HepG2 (cell line): Measurements from ENCODE around the gene SSMEM1. TPM values are rescaled to one million over a fixed set of nuclear protein-coding genes. Genes with fewer than 3 reads are reported as not detected.
A peak's percentile ranks its signal among the peaks of the same experiment; 100 is the strongest.

Experiments
- ATAC-seq: fragments of 200-7000 bp; cut with Tn5 transposase; 3 replicates; pipeline ENCODE4 v1.9.1; 2020; ENCODE audit warnings: mild to moderate bottlenecking, moderate library complexity
- BruUV-seq: library from RNA; stranded (reverse); fragments of 400-500 nt; replicated peaks from 2 replicates; lab custom pipeline; 2021; lab: Mats Ljungman, UMichigan
- CTCF ChIA-PET: fragments of 300-600 bp; formaldehyde crosslinking; extraction: SDS; loops from one replicate; lab custom pipeline; 2021; ENCODE audit warnings: low total read pairs, inconsistent platforms, low intra/inter-chr PET ratio; lab: Yijun Ruan, JAX
- POLR2A ChIA-PET: fragments of 350-600 bp; sonication (Branson Sonifier 250); formaldehyde crosslinking; loops from one replicate; lab custom pipeline; 2020; ENCODE audit warnings: antibody characterized with exemption, inconsistent platforms; lab: Yijun Ruan, JAX
- DNase-seq: peaks from one replicate; pipeline ENCODE4 v3.0.0-alpha.2; 2015; ENCODE audit warnings: low spot score
- FAIRE-seq: peaks from 3 replicates; lab custom pipeline; 2011; peaks lifted over from hg19 to GRCh38; lab: Jason Lieb, UNC
- H2AFZ ChIP-seq: one replicate; pipeline ENCODE4 v1.6.1; 2011; ENCODE audit warnings: low read length, inconsistent platforms
- H3K27ac ChIP-seq: fragments of 300-600 bp; 3 replicates; pipeline ENCODE4 v1.8.0; 2011; ENCODE audit warnings: mixed run types, mild to moderate bottlenecking, mixed read lengths, low read length, inconsistent platforms; ENCODE audit not compliant: insufficient read depth; ENCODE audit errors: extremely low read length
- H3K27me3 ChIP-seq, 2 experiments: fragments of 200-600 bp in 1 of 2; 2 replicates in 1 of 2; 3 replicates in 1 of 2; pipeline versions ENCODE4 v1.6.0 to v1.8.0; 2011; ENCODE audit warnings: low read length in 2 of 2, mild to moderate bottlenecking in 2 of 2, moderate library complexity in 2 of 2, inconsistent platforms in 1 of 2; ENCODE audit not compliant: insufficient read depth in 2 of 2, control insufficient read depth in 1 of 2
- H3K36me3 ChIP-seq, 2 experiments: fragments of 200-600 bp in 1 of 2; replicated peaks in 1 of 2; 2 replicates in 1 of 2; 3 replicates in 1 of 2; pipeline versions ENCODE4 v1.5.1 to v1.8.0; 2011; ENCODE audit warnings: low read length in 2 of 2, inconsistent platforms in 1 of 2; ENCODE audit not compliant: insufficient read depth in 2 of 2, control insufficient read depth in 1 of 2
- H3K4me1 ChIP-seq: 2 replicates; pipeline ENCODE4 v1.5.1; 2012; ENCODE audit warnings: low read length, inconsistent platforms; ENCODE audit not compliant: insufficient read depth
- H3K4me2 ChIP-seq: 2 replicates; pipeline ENCODE4 v1.6.0; 2011; ENCODE audit warnings: low read depth, low read length, inconsistent platforms
- H3K4me3 ChIP-seq, 3 experiments: fragments of 200-600 bp in 1 of 3; sonication (generic), shearing (Covaris generic) in 1 of 3; replicated peaks in 1 of 3; 2 replicates each; pipeline ENCODE4 v1.5.1; 2011 to 2016; ENCODE audit warnings: low read length in 3 of 3, inconsistent platforms in 2 of 3, low read depth in 2 of 3, mild to moderate bottlenecking in 2 of 3, control low read depth in 1 of 3, mixed read lengths in 1 of 3; ENCODE audit not compliant: insufficient read depth in 1 of 3
- H3K79me2 ChIP-seq: one replicate; pipeline ENCODE4 v1.6.1; 2011; ENCODE audit warnings: low read length, inconsistent platforms; ENCODE audit not compliant: insufficient read depth
- H3K9ac ChIP-seq: 2 replicates; pipeline ENCODE4 v1.6.0; 2011; ENCODE audit warnings: mild to moderate bottlenecking, low read depth, low read length, inconsistent platforms; ENCODE audit not compliant: insufficient read depth
- H3K9me3 ChIP-seq: 2 replicates; pipeline ENCODE4 v1.5.1; 2012; ENCODE audit warnings: mild to moderate bottlenecking, low read length
- H4K20me1 ChIP-seq: 2 replicates; pipeline ENCODE4 v1.6.0; 2011; ENCODE audit warnings: inconsistent platforms, mild to moderate bottlenecking, low read length, moderate library complexity; ENCODE audit not compliant: insufficient read depth
- MAFF ChIP-seq: IDR thresholded peaks from 2 replicates; pipeline ENCODE4 v1.6.1; 2011; ENCODE audit warnings: low read depth, low read length, improper control_type of control experiment
- MAFK ChIP-seq, 2 experiments: IDR thresholded peaks in 1 of 2; conservative IDR thresholded peaks in 1 of 2; 2 replicates each; pipeline ENCODE4 v1.6.1; 2011; ENCODE audit warnings: improper control_type of control experiment in 2 of 2, low read length in 2 of 2
- RBM22 ChIP-seq: fragments of 200-400 bp; formaldehyde crosslinking; optimal IDR thresholded peaks from 2 replicates; pipeline ENCODE3; 2017; ENCODE audit warnings: mild to moderate bottlenecking, low read length, moderate library complexity
- SOX6 ChIP-seq, 2 experiments: fragments of 450-650 bp in 1 of 2; sonication (generic) in 1 of 2; formaldehyde crosslinking in 1 of 2; IDR thresholded peaks; 2 replicates each; pipeline versions ENCODE4 v1.4.0 to v1.6.1; 2017 to 2020; ENCODE audit warnings: antibody characterized with exemption in 1 of 2, mild to moderate bottlenecking in 1 of 2, missing genetic modification reagents in 1 of 2
- ZNF101 ChIP-seq: sonication (generic); formaldehyde crosslinking; IDR thresholded peaks from 2 replicates; pipeline ENCODE4 v1.4.0; 2020; ENCODE audit warnings: mild to moderate bottlenecking, low read depth, missing genetic modification reagents, borderline replicate concordance
- WGBS: methylation state at CpG from one replicate; pipeline ENCODE4 v1.1.6; 2017; ENCODE audit warnings: low lambda C conversion rate; 5-methylcytosine and 5-hydroxymethylcytosine counted together
- in situ Hi-C: cut with HindIII; loops from 2 replicates; pipeline ENCODE4 v1.10.0; 2017; ENCODE audit warnings: low pct_unique_long_range_greater_than_20kb; ENCODE audit not compliant: extremely low pct_ligation_motif_present
- intact Hi-C: fragments of 100-400 bp; cut with micrococcal nuclease; formaldehyde crosslinking; loops from one replicate; pipeline ENCODE4 v1.10.0; 2022; ENCODE audit not compliant: unreplicated experiment
- polyA plus RNA-seq, 8 experiments: library from polyadenylated mRNA; depleted of rRNA in 3 of 8; stranded (reverse) in 7 of 8; unstranded in 1 of 8; fragments of >200 nt; fragmentation: Illumina TruSeq in 4 of 8; extraction: Trizol in 4 of 8; gene quantifications; 2 replicates each; pipeline versions ENCODE4 v1.2.1 to v1.2.3, GENCODE V29; 2011 to 2016; ENCODE audit warnings: low read depth in 4 of 8, missing spikeins in 1 of 8, mixed read lengths in 1 of 8; ENCODE audit not compliant: insufficient read depth in 1 of 8
- total RNA-seq, 5 experiments: library from RNA; depleted of rRNA; stranded (reverse); fragments of >200 nt; fragmentation: Illumina TruSeq; extraction: Trizol; gene quantifications; 2 replicates each; pipeline ENCODE4 v1.2.3, GENCODE V29; 2016; ENCODE audit warnings: low read depth in 1 of 5
- TF ChIP-seq, protein P1 (sequence below): sonication (generic); formaldehyde crosslinking; IDR thresholded peaks from 2 replicates; pipeline ENCODE4 v1.8.0; 2022; ENCODE audit warnings: missing genetic modification reagents, mild to moderate bottlenecking, borderline replicate concordance
- TF ChIP-seq, protein P2 (sequence below), 2 experiments: sonication (generic) in 1 of 2; formaldehyde crosslinking in 1 of 2; IDR thresholded peaks; 2 replicates each; pipeline versions ENCODE4 v1.5.1 to v1.6.1; 2011 to 2020; ENCODE audit warnings: borderline replicate concordance in 1 of 2, low read depth in 1 of 2, low read length in 1 of 2, mild to moderate bottlenecking in 1 of 2, missing genetic modification reagents in 1 of 2, moderate library complexity in 1 of 2

Gene SSMEM1
- total and polyA plus RNA-seq, 2 of the 13 experiments (the other 11 are each of a cell fraction or from before 2014, with no cell fraction given): not detected

DNA sequence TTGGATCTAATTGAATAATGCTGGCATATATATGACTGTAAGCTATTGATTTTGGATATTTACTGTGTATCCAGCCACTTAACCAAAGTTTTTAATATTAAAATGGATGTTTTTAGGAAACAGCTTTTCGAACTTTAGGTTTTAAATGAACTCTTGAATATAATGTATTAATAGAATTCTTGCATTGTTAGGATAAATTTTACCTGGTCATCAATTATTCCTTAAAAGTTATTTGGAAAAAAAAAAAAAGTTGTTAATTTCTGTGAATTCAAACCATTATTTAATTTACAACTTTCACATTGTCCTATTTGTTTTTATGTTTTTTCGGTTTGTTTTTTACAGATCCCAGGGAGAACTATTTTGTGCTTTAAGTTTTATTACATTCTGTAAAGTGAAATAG, 12.3 kb upstream of the SSMEM1 start:
- WGBS: 98% methylated on average over 2 of the region's 2 CpGs
- TF ChIP-seq MAFF: 0 out of 2 replicates have a peak, but pooled peaks have one; percentile 27
- TF ChIP-seq, protein P1, sequence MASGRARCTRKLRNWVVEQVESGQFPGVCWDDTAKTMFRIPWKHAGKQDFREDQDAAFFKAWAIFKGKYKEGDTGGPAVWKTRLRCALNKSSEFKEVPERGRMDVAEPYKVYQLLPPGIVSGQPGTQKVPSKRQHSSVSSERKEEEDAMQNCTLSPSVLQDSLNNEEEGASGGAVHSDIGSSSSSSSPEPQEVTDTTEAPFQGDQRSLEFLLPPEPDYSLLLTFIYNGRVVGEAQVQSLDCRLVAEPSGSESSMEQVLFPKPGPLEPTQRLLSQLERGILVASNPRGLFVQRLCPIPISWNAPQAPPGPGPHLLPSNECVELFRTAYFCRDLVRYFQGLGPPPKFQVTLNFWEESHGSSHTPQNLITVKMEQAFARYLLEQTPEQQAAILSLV: no peak
- peak in 1 of 2 experiments; percentile 43; a peak in 1 of 4 replicates for TF ChIP-seq MAFK (conservative IDR thresholded peaks at IDR 0.05 in 1 of 2, IDR thresholded peaks at IDR 0.05 in 1 of 2; ENCODE audit: low read length in 2 of 2)
- ATAC-seq: no peak
- no peaks in the 10 kb centered on the region for H3K79me2 ChIP-seq
- POLR2A ChIA-PET: interaction anchor here (3.0 kb wide), 1 partner anchor 10 kb away, joined by 12 read pairs; the partner anchor contains the start of gene TMEM209
- intact Hi-C loops: no loop called here
- no peak overlapping the region for H3K27ac ChIP-seq
- H3K36me3 ChIP-seq: peaks cover 0 to 33% of the 10 kb centered on the region in 2 experiments; a peak in 4 of 5 replicates
- no TSS peak for BruUV-seq
- CTCF ChIA-PET: no interaction called here
- DNase-seq: no peak
- FAIRE-seq: no peak
- H2AFZ ChIP-seq: no peak overlapping the region
- no peaks in the 10 kb centered on the region for H3K9me3 ChIP-seq
- in situ Hi-C loops: no loop called here
- no peak overlapping the region for H3K4me3 ChIP-seq
- H3K27me3 ChIP-seq: no peaks in the 10 kb centered on the region
- no peak overlapping the region for H3K4me2 ChIP-seq
- H3K9ac ChIP-seq: no peak overlapping the region
- no peaks in the 10 kb centered on the region for H3K4me1 ChIP-seq
- H4K20me1 ChIP-seq: no peaks in the 10 kb centered on the region

DNA sequence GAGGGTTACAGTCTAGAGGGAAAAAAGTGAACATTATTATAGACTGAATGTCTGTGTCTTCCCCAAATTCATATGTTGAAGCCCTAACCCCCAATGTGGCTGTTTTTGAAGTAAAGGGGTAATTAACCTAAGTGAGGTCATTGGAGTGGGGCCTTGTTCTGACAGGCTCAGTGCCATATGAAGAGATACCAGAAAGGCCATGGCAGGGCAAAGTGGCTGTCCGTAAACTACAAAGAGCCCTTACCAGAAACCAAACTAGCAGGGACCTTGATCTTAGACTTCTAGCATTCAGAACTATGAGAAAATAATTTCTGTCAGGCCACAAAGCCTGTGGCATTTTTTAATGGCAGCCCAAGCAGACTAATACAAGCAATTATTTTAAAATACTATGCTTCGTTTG, 11.2 kb upstream of the SSMEM1 start:
- Histone ChIP-seq H3K4me2 (no peak overlapping the region), H3K4me3 (no peak overlapping the region), H3K79me2 (no peaks in the 10 kb centered on the region), H3K4me1 (no peaks in the 10 kb centered on the region), H3K9ac (no peak overlapping the region), H3K27me3 (no peaks in the 10 kb centered on the region), H3K36me3 (peaks cover 0 to 33% of the 10 kb centered on the region in 2 experiments; a peak in 4 of 5 replicates), H2AFZ (no peak overlapping the region), H4K20me1 (no peaks in the 10 kb centered on the region), H3K9me3 (no peaks in the 10 kb centered on the region), H3K27ac (no peak overlapping the region)
- intact Hi-C loops: no loop called here
- no peak for DNase-seq
- TF ChIP-seq, protein P2, sequence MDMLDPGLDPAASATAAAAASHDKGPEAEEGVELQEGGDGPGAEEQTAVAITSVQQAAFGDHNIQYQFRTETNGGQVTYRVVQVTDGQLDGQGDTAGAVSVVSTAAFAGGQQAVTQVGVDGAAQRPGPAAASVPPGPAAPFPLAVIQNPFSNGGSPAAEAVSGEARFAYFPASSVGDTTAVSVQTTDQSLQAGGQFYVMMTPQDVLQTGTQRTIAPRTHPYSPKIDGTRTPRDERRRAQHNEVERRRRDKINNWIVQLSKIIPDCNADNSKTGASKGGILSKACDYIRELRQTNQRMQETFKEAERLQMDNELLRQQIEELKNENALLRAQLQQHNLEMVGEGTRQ (IDR thresholded peaks at IDR 0.05; ENCODE audit: low read depth, low read length): no peak
- TF ChIP-seq, protein P2 (CRISPR knock-in tag; IDR thresholded peaks at IDR 0.05; ENCODE audit: borderline replicate concordance): no peak
- no peak for TF ChIP-seq RBM22
- no peak for TF ChIP-seq SOX6 (IDR thresholded peaks at IDR 0.05)
- no peak for TF ChIP-seq SOX6 (CRISPR knock-in tag; IDR thresholded peaks at IDR 0.05)
- TF ChIP-seq ZNF101 (CRISPR knock-in tag): no peak
- FAIRE-seq: no peak
- CTCF ChIA-PET: no interaction called here
- no peak for ATAC-seq
- in situ Hi-C loops: no loop called here
- 86% methylated on average over 2 of the region's 2 CpGs for WGBS
- no TSS peak for BruUV-seq
- POLR2A ChIA-PET: interaction anchor here (3.0 kb wide), 1 partner anchor 8 kb away, joined by 12 read pairs; the partner anchor contains the start of gene TMEM209
